Umbilical cord (tissue), 2 donors: ENCODE measurements around the gene UBXN10. TPM values are rescaled to one million over a fixed set of nuclear protein-coding genes. Genes with fewer than 3 reads are reported as not detected.

Experiments used
- DNase-seq: peaks from one replicate; pipeline ENCODE4 v3.0.0-alpha.2; 2015; ENCODE audit warnings: low spot score
- total RNA-seq: library from RNA; depleted of rRNA; stranded (reverse); fragments of >200 nt; gene quantifications from one replicate; pipeline ENCODE4 v1.2.3, GENCODE V29; 2014; ENCODE audit warnings: low replicate concordance; ENCODE audit not compliant: insufficient read depth

UBXN10 gene
- total RNA-seq, 1 donor from 2014 or later: 0.48 TPM

DNA sequence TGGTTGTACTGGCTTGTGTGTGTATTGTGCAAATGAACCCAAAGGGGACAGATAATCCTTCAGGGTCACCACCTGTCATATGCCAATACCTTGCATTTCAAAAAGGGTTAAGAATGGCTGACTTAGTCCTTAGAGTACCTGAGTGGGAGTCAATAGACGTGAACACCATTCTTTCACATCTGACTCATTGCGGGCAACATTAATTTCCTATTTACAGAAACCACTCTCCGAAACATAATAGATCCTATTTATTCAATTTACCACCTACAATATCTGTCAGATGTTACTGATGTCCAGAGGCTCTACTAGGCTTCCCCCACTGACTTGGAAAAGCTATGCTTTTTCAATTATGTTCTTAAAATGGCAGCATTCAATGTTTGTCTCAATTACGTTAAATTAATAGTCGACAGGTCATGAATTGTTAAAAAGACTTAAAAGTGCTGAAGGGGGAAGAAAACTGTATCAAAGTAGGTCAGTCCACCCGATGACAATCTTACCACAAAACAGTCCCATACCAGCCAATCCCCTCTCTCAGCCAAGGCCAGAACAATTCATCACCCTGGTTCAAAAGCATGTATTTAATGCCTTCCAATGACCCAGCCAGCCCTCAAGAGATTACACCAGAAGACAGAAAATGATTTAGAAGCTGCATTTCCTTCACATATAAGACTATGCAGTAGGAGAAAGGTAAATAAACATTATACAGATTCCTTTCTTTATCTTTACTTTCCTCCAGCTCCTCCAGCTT is 49.1 kb downstream of the UBXN10 start:
- DNase-seq: peak; percentile 31

GRCh38 chr1:20237646-20238045 is 51.8 kb downstream of the UBXN10 start:
- DNase-seq: peak; percentile 7

DNA sequence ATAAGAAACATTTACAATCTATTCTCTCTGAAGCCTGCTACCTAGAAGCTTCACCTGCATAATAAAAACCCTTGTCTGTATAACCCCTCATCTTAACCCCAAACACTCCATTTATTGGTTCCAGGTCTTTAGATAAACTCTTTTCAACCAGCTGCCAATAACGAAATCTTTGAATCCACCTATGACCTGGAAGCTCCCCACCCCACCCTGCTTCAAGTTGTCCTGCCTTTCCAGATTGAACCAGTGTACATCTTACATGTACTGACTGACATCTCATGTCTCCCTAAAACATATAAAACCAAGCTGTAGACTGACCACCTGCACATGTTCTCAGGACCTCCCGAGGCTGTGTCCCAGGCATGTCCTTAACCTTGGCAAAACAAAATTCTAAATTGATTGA is 54.1 kb downstream of the UBXN10 start:
- DNase-seq: no peak

GRCh38 chr1:20242890-20243479 is 57.1 kb downstream of the UBXN10 start:
- no peak for DNase-seq

Other genes starting within 250 kb of the UBXN10 start
- 12.3 TPM for gene PLA2G2A, start 206.5 kb upstream of the UBXN10 start, total RNA-seq
- 4.8 TPM for gene PLA2G5, start 115.9 kb upstream of the UBXN10 start, total RNA-seq
- not detected for gene PLA2G2D, start 66.6 kb upstream of the UBXN10 start, total RNA-seq
- gene PLA2G2F, start 46.8 kb upstream of the UBXN10 start, total RNA-seq: 1.2 TPM
- gene PLA2G2C, start 422 bp downstream of the UBXN10 start, total RNA-seq: 0.48 TPM
- 0.24 TPM for gene VWA5B1, start 104.8 kb downstream of the UBXN10 start, total RNA-seq